Naive thymus-derived CD4-positive, alpha-beta T cell (primary cell): ENCODE data around the gene CDH4. TPM values are rescaled to one million over a fixed set of nuclear protein-coding genes. Genes with fewer than 3 reads are reported as not detected.

Experiments used
- ATAC-seq: fragments of 150-1000 bp; cut with Tn5 transposase; 2 replicates; pipeline ENCODE4 v1.10.0; 2021; ENCODE audit warnings: mild to moderate bottlenecking, moderate library complexity
- CTCF ChIA-PET: fragments of 350-600 bp; sonication (Branson Sonifier 250); formaldehyde crosslinking; loops from one replicate; lab custom pipeline; 2021; ENCODE audit warnings: antibody characterized with exemption; lab: Charles Lee
- POLR2A ChIA-PET: fragments of 350-600 bp; sonication (Branson Sonifier 250); formaldehyde crosslinking; loops from one replicate; lab custom pipeline; 2021; ENCODE audit warnings: antibody characterized with exemption, inconsistent platforms; lab: Charles Lee
- DNase-seq, 9 donors: peaks; one replicate each; pipeline versions ENCODE4 v3.0.0 to v3.0.0-alpha.2; 2020 to 2022; ENCODE audit warnings: mixed read lengths in 1 of 9
- H3K27ac ChIP-seq: one replicate; pipeline ENCODE4 v1.7.0; 2013; ENCODE audit warnings: mild to moderate bottlenecking, low read depth, low read length, moderate library complexity
- H3K27me3 ChIP-seq, 2 donors: one replicate each; pipeline ENCODE4 v1.7.0; 2013; ENCODE audit warnings: low read length in 2 of 2, mild to moderate bottlenecking in 2 of 2, moderate library complexity in 2 of 2; ENCODE audit not compliant: control insufficient read depth in 2 of 2, insufficient read depth in 2 of 2
- H3K36me3 ChIP-seq, 3 experiments: 1 replicate in 2 of 3; 2 replicates in 1 of 3; pipeline ENCODE4 v1.7.0; 2013; ENCODE audit warnings: low read length in 3 of 3, mild to moderate bottlenecking in 3 of 3, moderate library complexity in 1 of 3; ENCODE audit not compliant: insufficient read depth in 3 of 3, control insufficient read depth in 2 of 3
- H3K4me1 ChIP-seq, 2 donors: one replicate each; pipeline ENCODE4 v1.7.0; 2013; ENCODE audit warnings: low read length in 2 of 2, mild to moderate bottlenecking in 2 of 2, moderate library complexity in 1 of 2; ENCODE audit not compliant: control insufficient read depth in 2 of 2, insufficient read depth in 2 of 2
- H3K4me3 ChIP-seq: 2 replicates; pipeline ENCODE4 v1.7.0; 2013; ENCODE audit warnings: mild to moderate bottlenecking, low read length
- H3K9me3 ChIP-seq, 3 experiments: 1 replicate in 2 of 3; 2 replicates in 1 of 3; pipeline ENCODE4 v1.7.0; 2013; ENCODE audit warnings: low read length in 3 of 3; ENCODE audit not compliant: control insufficient read depth in 2 of 3
- H3K27ac Mint-ChIP-seq, 9 donors: one replicate each; pipeline ENCODE4 v1.8.0; 2020 to 2022; ENCODE audit warnings: mixed read lengths in 9 of 9, mild to moderate bottlenecking in 8 of 9, moderate library complexity in 5 of 9, inconsistent platforms in 2 of 9
- H3K27me3 Mint-ChIP-seq, 5 donors: one replicate each; pipeline ENCODE4 v1.8.0; 2021 to 2022; ENCODE audit warnings: mixed read lengths in 5 of 5, mild to moderate bottlenecking in 1 of 5
- H3K36me3 Mint-ChIP-seq, 5 donors: one replicate each; pipeline ENCODE4 v1.8.0; 2020 to 2022; ENCODE audit warnings: mixed read lengths in 5 of 5, mild to moderate bottlenecking in 3 of 5, inconsistent platforms in 1 of 5
- H3K4me1 Mint-ChIP-seq, 7 donors: one replicate each; pipeline ENCODE4 v1.8.0; 2020 to 2022; ENCODE audit warnings: mixed read lengths in 7 of 7, mild to moderate bottlenecking in 3 of 7, inconsistent platforms in 1 of 7
- H3K4me3 Mint-ChIP-seq, 10 donors: one replicate each; pipeline ENCODE4 v1.8.0; 2020 to 2022; ENCODE audit warnings: mild to moderate bottlenecking in 10 of 10, mixed read lengths in 10 of 10, moderate library complexity in 6 of 10, inconsistent platforms in 2 of 10
- H3K9me3 Mint-ChIP-seq, 11 donors: one replicate each; pipeline ENCODE4 v1.8.0; 2020 to 2022; ENCODE audit warnings: mixed read lengths in 11 of 11, mild to moderate bottlenecking in 4 of 11, inconsistent platforms in 1 of 11, moderate library complexity in 1 of 11
- intact Hi-C, 2 donors: fragments of 100-400 bp; cut with micrococcal nuclease; formaldehyde crosslinking; loops; one replicate each; pipeline ENCODE4 v1.15.1; 2023
- polyA plus RNA-seq, 2 donors: library from polyadenylated mRNA; unstranded; fragments of 300-500 nt; fragmentation: Illumina TruSeq; gene quantifications; one replicate each; pipeline ENCODE4 v1.2.3, GENCODE V29; 2021
- total RNA-seq, 6 experiments: library from RNA in 5 of 6; stranded (reverse) in 5 of 6; gene quantifications; 1 replicate in 5 of 6; 2 replicates in 1 of 6; pipeline ENCODE4 v1.2.3 and lab custom pipeline; 2021 to 2026

The CDH4 gene
- total and polyA plus RNA-seq, 7 experiments from 2014 or later, result 0.05 to 0.43 (median 0.14) TPM; not detected in 1

DNA sequence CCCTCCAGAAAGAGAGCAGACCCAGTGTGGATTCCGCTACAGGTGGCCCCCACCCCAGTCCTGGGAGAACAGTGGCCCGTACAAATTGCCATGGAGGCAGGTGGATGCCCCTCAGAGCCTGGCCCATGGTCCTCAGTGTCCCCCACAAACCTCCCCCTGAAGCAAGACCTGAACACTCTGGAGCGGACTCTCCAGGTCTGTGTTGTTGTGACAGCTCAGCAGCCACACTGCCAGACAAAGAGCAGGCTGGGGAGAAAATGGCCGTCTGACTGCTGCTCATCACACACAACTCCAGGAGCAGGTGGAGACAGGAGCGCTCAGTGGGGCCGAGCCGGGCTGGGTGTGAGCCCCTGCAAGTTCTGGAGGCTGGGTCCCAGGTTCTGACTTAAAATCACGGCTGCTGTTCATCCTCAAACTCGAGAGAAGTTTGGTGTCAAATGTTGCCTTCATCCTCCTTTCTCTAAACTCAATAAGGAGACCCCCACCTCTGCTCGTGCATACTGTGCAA lies 241.8 kb downstream of the CDH4 start:
- no peak overlapping the region for H3K27ac ChIP-seq
- ChIA-PET CTCF (no interaction called here), POLR2A (no interaction called here)
- intact Hi-C loops, result no loop called here
- H3K27me3 ChIP-seq, result no peaks in the 10 kb centered on the region
- H3K4me1 Mint-ChIP-seq, result peaks cover 0 to 10% (median 0%) of the 10 kb centered on the region in 7 donors
- no peaks in the 10 kb centered on the region for H3K36me3 Mint-ChIP-seq
- no peak overlapping the region for H3K4me3 ChIP-seq
- no peak for ATAC-seq
- peaks cover 0 to 3% (median 0%) of the 10 kb centered on the region in 11 donors for H3K9me3 Mint-ChIP-seq
- DNase-seq, result no peak
- peaks cover 0 to 12% (median 4%) of the 10 kb centered on the region in 5 donors for H3K27me3 Mint-ChIP-seq
- no peaks in the 10 kb centered on the region for H3K36me3 ChIP-seq
- H3K9me3 ChIP-seq, result no peaks in the 10 kb centered on the region
- H3K4me3 Mint-ChIP-seq, result no peak overlapping the region
- no peak overlapping the region for H3K27ac Mint-ChIP-seq
- no peaks in the 10 kb centered on the region for H3K4me1 ChIP-seq

DNA sequence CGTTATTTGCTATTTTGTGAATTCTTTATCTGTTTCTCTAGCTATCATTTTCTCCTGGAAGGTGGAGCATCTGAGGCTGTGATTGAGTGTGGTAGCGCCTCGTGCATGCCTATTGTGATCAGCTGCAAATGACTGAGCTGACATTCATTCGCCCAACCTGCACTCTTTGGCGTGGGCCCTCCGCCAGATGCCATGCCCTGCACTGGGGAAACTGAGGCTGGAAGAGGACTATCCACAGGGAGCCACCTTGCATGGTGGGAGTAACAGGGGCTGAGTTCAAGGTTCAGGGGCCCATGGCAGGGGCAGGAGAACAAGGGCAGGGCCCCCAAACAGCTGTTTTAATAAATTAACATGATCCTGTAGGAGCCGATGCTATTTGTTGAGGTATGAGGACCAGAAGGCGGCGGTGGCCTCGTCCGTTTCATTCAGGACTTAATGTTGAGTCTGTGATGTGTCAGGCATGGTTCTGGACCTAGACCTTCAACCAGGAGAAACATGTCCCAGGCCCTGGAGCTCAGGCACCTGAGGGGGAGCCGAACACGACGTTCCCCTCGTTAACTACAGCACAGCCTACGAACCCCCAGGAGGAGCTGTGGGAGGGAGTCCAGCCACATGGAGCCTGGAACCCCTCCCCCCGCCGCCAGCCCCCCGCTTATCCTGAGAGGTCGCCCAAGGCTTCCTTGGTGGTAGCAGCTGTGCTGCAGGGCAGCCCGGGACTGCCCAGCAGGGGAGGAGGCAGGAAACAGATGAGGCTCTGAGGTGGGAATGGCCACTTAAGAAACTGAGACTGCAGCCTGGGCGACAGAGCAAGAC lies 242.9 kb downstream of the CDH4 start:
- Histone ChIP-seq H3K36me3 (no peaks in the 10 kb centered on the region), H3K27me3 (no peaks in the 10 kb centered on the region), H3K4me1 (no peaks in the 10 kb centered on the region), H3K4me3 (no peak overlapping the region), H3K9me3 (no peaks in the 10 kb centered on the region), H3K27ac (no peak overlapping the region)
- intact Hi-C loops, result no loop called here
- Mint-ChIP-seq H3K36me3 (no peaks in the 10 kb centered on the region), H3K27ac (no peak overlapping the region), H3K4me3 (no peak overlapping the region), H3K9me3 (peaks cover 0 to 3% (median 0%) of the 10 kb centered on the region in 11 donors), H3K4me1 (peaks cover 0 to 10% (median 0%) of the 10 kb centered on the region in 7 donors), H3K27me3 (peaks cover 0 to 12% (median 4%) of the 10 kb centered on the region in 5 donors)
- no peak for DNase-seq
- ChIA-PET CTCF (no interaction called here), POLR2A (interaction anchor here (0.6 kb wide), 1 partner anchor 9 kb away, joined by 4 read pairs; no protein-coding TSS in a partner anchor)
- no peak for ATAC-seq

- Mint-ChIP-seq H3K27me3 (peaks cover 0 to 12% (median 4%) of the 10 kb centered on the region in 5 donors), H3K36me3 (peaks cover 0 to 3% (median 0%) of the 10 kb centered on the region in 5 donors), H3K27ac (no peak overlapping the region), H3K4me3 (no peak overlapping the region), H3K9me3 (peaks cover 0 to 6% (median 0%) of the 10 kb centered on the region in 11 donors), H3K4me1 (peaks cover 0 to 31% (median 8%) of the 10 kb centered on the region in 7 donors)
- ATAC-seq (no peak), DNase-seq (no peak)
- CTCF ChIA-PET, result no interaction called here
- POLR2A ChIA-PET, result no interaction called here
- Histone ChIP-seq H3K36me3 (no peaks in the 10 kb centered on the region), H3K4me1 (no peaks in the 10 kb centered on the region), H3K27ac (no peak overlapping the region), H3K4me3 (no peak overlapping the region), H3K9me3 (no peaks in the 10 kb centered on the region), H3K27me3 (no peaks in the 10 kb centered on the region)
- intact Hi-C loops, result no loop called here
These were observed 245.1 kb downstream of the CDH4 start for GRCh38 chr20:61497029-61497627.

GRCh38 chr20:61499859-61500554 lies 247.9 kb downstream of the CDH4 start:
- Mint-ChIP-seq H3K9me3 (peaks cover 0 to 7% (median 0%) of the 10 kb centered on the region in 11 donors), H3K27me3 (peaks cover 0 to 5% (median 0%) of the 10 kb centered on the region in 5 donors), H3K27ac (peak overlapping the region in 5 of 9 donors; percentile 46 to 97 (median 90)), H3K4me3 (no peak overlapping the region), H3K36me3 (peaks cover 0 to 3% (median 0%) of the 10 kb centered on the region in 5 donors), H3K4me1 (peaks cover 0 to 36% (median 8%) of the 10 kb centered on the region in 7 donors)
- H3K27ac ChIP-seq, result no peak overlapping the region
- DNase-seq (no peak), ATAC-seq (no peak)
- no peaks in the 10 kb centered on the region for H3K36me3 ChIP-seq
- no peaks in the 10 kb centered on the region for H3K9me3 ChIP-seq
- ChIA-PET POLR2A (no interaction called here), CTCF (no interaction called here)
- H3K27me3 ChIP-seq, result no peaks in the 10 kb centered on the region
- no peaks in the 10 kb centered on the region for H3K4me1 ChIP-seq
- intact Hi-C loops, result no loop called here
- no peak overlapping the region for H3K4me3 ChIP-seq

- Histone ChIP-seq H3K4me3 (no peak overlapping the region), H3K9me3 (no peaks in the 10 kb centered on the region), H3K27me3 (no peaks in the 10 kb centered on the region), H3K27ac (no peak overlapping the region), H3K36me3 (no peaks in the 10 kb centered on the region), H3K4me1 (no peaks in the 10 kb centered on the region)
- POLR2A ChIA-PET, result interaction anchor here (1.5 kb wide), 1 partner anchor 218 kb away, joined by 7 read pairs; no protein-coding TSS in a partner anchor
- no peak for ATAC-seq
- H3K4me3 Mint-ChIP-seq, result peak overlapping the region; percentile 24 to 77 (median 40)
- intact Hi-C loops, result no loop called here
- H3K36me3 Mint-ChIP-seq, result peaks cover 0 to 3% (median 0%) of the 10 kb centered on the region in 5 donors
- peak in 5 of 9 donors; percentile 3 to 10 (median 9) for DNase-seq
- peaks cover 0 to 6% (median 0%) of the 10 kb centered on the region in 11 donors for H3K9me3 Mint-ChIP-seq
- H3K4me1 Mint-ChIP-seq, result peaks cover 0 to 36% (median 8%) of the 10 kb centered on the region in 7 donors
- peaks cover 0 to 5% (median 0%) of the 10 kb centered on the region in 5 donors for H3K27me3 Mint-ChIP-seq
- peak overlapping the region; percentile 17 to 97 (median 88) for H3K27ac Mint-ChIP-seq
- CTCF ChIA-PET, result no interaction called here
These were observed 248.8 kb downstream of the CDH4 start for GRCh38 chr20:61500791-61501321.

DNA sequence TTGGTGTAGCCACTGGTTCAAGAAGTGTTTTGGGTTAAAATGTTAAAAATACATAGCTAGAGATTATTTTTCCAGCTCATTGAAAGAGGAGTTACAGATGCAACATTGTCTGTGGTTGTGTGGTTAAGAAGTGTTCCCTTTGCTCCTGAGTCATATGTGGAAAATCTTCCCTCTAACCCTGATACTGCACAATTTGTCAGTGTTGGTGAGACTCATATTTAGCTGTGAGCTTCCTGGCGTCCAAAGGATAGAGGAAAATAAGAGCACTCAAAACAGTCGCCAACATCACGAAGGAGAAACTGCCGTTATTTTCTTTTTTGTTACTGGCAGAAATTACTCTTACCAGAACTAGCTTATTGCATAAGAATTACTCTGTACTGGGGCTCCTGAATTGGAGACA lies 250.4 kb downstream of the CDH4 start:
- Mint-ChIP-seq H3K4me1 (peaks cover 0 to 26% (median 6%) of the 10 kb centered on the region in 7 donors), H3K27ac (peak overlapping the region in 1 of 9 donors; percentile 97), H3K27me3 (peaks cover 0 to 12% (median 0%) of the 10 kb centered on the region in 5 donors), H3K4me3 (no peak overlapping the region), H3K36me3 (peaks cover 0 to 3% (median 0%) of the 10 kb centered on the region in 5 donors), H3K9me3 (peaks cover 0 to 5% (median 0%) of the 10 kb centered on the region in 11 donors)
- ChIA-PET CTCF (no interaction called here), POLR2A (no interaction called here)
- no peaks in the 10 kb centered on the region for H3K36me3 ChIP-seq
- DNase-seq (no peak), ATAC-seq (no peak)
- H3K27me3 ChIP-seq, result no peaks in the 10 kb centered on the region
- no peaks in the 10 kb centered on the region for H3K9me3 ChIP-seq
- intact Hi-C loops, result no loop called here
- H3K27ac ChIP-seq, result no peak overlapping the region
- H3K4me3 ChIP-seq, result no peak overlapping the region
- H3K4me1 ChIP-seq, result no peaks in the 10 kb centered on the region
